ENCODE results near the gene TMF1.

The TMF1 gene, protein sequence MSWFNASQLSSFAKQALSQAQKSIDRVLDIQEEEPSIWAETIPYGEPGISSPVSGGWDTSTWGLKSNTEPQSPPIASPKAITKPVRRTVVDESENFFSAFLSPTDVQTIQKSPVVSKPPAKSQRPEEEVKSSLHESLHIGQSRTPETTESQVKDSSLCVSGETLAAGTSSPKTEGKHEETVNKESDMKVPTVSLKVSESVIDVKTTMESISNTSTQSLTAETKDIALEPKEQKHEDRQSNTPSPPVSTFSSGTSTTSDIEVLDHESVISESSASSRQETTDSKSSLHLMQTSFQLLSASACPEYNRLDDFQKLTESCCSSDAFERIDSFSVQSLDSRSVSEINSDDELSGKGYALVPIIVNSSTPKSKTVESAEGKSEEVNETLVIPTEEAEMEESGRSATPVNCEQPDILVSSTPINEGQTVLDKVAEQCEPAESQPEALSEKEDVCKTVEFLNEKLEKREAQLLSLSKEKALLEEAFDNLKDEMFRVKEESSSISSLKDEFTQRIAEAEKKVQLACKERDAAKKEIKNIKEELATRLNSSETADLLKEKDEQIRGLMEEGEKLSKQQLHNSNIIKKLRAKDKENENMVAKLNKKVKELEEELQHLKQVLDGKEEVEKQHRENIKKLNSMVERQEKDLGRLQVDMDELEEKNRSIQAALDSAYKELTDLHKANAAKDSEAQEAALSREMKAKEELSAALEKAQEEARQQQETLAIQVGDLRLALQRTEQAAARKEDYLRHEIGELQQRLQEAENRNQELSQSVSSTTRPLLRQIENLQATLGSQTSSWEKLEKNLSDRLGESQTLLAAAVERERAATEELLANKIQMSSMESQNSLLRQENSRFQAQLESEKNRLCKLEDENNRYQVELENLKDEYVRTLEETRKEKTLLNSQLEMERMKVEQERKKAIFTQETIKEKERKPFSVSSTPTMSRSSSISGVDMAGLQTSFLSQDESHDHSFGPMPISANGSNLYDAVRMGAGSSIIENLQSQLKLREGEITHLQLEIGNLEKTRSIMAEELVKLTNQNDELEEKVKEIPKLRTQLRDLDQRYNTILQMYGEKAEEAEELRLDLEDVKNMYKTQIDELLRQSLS

DNA sequence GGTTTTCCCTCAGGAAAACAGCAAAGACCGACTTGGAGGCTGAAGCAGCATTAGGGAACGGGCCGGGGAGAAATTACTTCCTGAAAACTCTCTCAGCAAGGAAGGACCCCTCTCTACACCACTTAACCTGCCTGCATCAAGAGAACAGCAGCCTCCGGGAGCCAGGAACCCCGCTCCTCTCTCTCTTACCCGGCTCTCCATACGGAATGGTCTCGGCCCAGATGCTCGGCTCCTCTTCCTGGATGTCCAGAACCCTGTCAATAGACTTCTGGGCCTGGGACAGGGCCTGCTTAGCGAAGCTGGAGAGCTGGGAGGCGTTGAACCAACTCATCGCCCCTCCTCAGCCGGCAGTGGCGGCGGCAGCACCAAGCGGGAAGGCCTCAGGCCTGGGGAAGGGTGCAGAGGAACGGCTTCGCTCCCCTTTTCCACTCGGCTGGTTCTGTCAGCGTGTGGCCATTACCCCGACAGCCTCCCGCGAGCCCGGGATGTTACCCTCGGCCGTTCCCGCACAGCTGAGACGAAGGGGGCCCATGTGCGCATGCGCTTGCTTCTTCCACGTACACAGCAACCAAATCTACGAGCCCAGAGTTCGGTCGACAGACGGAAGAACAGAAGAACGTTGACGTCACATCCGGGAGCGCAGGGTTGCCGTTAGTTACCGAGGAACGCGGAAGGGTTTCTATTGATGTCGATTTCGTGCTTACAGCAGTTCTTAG, at the start of gene TMF1:
Gene TMF1, minus strand, starts transcription at position 578 of the 716 bp plus-strand sequence. Its CDS starts 247 bp downstream, at position 331.
- peak; percentile 98 to 100 for DNase-seq

DNA sequence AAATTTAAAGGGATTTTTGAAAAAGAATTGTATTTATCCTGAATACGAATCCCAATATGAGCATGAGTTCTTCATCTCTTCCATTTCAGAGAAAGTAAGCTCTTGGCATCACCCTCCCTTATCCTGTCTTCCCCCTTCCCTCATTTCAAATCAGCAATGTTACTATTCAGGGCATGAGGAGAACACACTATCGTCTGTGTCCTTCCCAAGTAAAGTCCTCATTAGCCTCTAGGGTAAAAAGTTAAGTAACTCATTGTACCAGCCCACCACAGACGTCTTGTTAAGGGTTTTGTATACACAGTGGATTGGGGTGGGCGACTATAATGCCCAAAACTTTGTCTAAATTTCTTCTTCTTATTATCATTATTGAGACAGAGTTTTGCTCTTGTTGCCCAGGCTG, 47.4 kb upstream of the TMF1 start:
- no peak for DNase-seq

DNA sequence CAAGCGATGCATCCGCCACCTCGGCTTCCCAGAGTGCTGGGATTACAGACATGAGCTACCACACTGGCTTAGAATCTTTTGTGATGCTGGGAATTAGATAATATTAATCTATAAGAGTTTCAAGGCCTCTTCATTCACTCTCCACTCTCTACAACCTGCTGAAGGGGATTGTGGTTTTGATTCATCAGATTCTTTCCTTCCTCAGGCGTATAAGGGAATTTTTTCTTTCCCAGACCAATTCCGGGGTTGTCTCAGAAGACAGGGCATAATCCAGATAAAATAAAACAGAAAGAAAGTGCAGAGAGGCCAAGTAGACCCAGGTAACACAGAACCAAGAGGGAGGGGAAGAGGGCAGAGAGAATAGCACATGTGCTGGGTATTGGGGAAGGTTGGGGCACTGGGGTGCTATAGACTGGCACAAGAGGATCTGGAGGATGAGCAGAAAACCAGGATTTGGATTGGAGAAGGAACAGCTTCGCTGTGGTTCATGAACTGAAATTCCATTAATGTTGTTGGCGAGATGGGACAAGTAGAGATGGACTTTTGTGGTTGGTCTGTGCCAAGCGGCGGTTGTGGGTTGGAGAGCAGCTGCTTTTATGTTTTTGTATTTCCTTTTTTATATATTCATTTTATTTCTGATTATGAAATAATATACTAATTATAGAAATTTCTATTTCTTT, 45.4 kb upstream of the TMF1 start:
- DNase-seq = no peak

DNA sequence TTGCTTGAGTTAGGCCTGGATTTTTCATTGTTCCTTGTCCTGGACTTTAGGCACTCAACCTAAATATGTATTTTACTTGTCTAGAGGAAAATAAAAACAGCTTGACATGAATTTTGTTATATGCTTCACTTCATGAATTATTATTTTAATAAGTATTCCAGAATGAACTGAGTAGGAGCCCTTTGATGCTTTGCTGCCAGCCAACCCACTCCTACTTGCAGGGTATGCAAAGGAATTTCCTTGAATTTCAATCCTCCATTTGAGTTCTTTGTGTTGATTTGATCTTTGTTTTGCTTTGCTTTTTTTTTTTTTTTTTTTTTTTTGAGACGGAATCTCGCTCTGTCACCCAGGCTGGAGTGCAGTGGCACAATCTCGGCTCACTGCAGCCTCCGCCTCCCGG, 44.2 kb upstream of the TMF1 start:
- no peak for DNase-seq

DNA sequence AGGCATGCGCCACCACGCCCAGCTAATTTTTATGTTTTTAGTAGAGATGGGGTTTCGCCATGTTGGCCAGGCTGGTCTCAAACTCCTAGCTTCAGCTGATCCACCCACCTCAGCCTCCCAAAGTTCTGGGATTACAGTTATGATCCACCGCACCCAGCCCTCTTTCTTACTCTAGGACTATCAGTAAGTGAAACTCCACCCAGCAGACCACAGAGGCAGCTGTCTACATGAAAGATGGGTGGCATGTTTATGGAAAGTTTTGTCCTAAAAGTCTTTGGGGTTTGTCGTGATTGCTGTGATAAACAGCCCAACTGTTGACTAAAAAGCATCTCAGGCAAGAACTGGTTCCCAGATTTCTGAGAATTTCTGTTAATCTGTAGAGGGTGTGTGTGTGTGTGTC, 43.5 kb upstream of the TMF1 start:
- DNase-seq = no peak

DNA sequence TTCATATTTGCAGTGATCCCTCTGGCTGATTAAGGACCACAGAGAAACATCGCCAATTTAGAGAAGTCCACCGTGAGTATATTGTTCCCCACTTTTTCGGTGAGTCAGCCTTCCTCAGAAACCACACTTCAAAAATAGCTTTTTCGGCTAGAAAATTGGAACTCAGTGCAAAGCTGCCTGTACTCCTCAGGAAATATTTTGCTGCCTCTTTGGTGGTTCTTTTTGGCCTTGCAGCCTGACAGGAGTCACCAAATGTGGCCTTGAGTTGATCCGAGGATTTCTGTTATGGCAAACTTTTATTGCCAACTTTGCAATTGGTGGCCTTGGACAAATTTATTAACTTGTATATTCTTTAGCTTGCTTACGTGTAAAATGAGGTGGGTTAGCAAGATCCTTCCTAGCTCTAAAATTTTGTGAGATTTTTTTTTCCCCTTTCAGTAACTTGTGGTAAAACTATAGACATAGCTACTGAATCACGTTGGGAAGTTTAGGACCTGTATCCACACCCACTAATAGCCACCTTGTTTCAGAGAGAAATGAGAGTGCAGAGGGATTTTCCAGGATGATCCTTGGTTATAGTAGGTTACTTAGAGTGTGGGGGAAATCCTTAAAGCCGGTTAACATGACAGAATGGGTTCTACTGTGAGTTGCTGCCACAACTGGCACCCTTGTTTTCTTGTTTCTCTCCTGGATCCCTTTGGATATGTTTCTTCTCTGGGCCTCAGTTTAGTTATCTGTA, 42.5 kb upstream of the TMF1 start:
- DNase-seq = peak; percentile 49 to 62

DNA sequence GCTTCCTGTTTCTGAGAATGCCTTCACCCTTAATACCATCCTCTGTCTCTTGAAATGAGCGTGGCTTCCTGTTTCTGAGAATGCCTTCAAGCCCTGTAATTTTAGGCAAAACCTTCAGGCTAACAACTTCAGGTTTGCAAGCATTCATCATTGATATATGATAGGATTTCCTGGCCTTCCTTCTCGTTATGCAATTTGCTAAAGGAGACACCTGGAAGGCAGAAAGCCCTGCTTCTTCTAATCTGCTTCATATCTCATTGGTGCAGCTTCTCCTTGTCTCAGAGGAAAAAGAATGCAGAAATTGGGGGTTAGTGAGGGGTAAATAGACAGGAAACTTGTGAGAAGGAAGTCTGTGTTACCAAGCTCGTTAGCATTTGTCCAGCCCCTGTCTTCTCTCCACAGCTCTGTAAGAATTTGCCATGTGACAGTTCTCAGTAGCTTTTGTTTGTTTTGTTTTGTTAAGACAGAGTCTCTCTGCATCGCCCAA, 39.9 kb upstream of the TMF1 start:
- peak in 1 of 2 donors; percentile 34 for DNase-seq

DNA sequence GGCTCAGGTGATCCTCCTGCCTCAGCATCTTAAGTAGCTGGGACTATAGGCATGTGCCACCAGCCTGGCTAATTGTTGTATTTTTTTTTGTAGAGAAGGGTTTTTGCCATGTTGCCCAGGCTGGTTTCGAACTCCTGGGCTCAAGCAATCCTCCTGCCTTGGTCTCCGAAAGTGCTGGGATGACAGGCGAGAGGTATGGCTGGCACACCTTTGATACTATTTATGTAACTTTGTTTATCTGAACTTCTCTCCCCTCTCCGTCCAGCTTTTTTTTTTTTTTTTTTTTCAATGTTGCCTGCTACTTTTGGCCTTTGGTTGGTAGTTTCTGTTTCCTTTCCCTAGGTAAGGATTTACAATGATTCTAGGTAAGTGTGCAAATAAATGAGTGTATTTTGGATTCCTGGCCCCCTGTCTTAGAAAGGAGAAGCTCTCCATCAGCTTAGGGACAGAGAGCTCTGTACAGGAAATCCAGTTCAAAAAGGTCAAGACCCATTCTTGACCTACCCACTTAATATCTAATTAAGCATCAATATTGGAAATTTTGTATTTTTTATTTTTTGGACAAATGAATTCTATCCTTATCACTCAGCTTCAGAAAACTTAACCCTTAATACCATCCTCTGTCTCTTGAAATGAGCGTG, 39.4 kb upstream of the TMF1 start:
- DNase-seq = no peak

DNA sequence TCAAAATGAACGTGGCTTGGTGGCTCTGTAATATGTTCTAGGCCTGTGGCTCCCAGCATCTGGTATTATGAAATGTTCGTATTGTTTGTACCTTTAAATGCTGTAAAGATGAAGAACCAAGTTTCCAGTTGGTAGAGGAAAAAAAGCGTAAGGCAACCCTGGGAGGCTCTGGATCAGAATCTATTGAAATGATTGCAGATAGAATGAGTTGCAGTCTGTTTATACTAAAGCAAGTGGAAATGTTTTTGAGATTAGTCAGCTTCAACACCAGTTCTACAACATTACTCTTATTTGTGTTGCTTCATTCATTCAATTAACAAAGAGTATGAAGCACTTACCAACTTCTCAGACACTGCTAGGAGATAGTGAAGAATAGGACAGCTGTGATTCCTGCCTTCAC, 37.9 kb upstream of the TMF1 start:
- no peak for DNase-seq

DNA sequence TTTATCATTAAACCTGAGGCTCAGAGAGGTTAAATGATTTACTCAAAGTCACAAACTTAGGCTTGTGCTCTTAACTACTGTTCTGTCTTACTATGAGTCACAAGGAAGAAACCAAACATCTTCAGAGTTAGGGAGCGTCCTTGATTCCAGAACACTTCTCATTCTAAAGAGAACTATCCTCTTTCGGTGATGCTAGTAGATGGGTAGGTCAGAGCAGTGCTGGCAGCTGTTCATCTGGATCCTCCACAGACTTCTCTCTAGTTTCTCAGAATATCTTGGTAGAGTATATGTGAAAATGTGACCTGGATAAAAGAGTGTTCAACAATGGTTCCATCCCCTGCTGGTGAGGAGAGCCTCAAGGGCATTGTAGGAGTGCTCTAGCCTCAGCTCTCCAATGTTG, 35.9 kb upstream of the TMF1 start:
- DNase-seq = peak in 1 of 2 donors; percentile 51

DNA sequence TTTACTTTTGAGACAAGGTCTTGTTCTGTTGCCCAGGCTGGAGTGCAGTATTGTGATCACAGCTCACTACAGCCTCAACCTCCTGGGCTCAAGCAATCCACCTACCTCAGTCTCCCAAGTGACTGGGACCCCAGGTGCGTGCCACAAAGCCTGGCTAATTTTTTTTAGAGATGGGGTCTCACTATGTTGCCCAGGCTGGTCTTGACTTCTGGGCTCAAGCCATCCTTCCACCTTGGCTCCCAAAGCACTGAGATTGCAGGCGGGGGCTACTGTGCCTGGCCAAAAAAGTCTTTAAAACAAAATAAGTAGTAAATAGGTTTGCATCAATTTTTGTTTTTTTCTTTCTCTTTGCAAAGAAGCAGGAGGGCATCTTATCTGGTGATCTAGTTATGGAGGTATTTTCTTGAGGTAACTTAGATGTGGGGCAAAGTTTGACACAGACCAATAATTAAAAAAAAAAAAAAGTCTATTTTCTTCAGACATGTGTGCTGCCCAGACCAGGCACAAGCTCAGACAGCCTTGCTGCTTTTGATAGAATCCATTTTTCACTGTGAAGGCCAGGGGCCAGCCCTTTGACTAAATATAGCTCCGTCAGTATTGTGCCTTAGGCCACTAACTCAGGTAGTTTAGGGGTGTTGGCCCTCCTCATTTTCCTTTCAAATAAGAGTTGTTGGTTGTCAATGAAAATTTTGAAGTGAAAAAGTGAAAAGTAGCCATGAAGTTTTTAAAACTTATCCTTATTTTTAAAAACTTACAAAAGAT, 35.1 kb upstream of the TMF1 start:
- DNase-seq = no peak

DNA sequence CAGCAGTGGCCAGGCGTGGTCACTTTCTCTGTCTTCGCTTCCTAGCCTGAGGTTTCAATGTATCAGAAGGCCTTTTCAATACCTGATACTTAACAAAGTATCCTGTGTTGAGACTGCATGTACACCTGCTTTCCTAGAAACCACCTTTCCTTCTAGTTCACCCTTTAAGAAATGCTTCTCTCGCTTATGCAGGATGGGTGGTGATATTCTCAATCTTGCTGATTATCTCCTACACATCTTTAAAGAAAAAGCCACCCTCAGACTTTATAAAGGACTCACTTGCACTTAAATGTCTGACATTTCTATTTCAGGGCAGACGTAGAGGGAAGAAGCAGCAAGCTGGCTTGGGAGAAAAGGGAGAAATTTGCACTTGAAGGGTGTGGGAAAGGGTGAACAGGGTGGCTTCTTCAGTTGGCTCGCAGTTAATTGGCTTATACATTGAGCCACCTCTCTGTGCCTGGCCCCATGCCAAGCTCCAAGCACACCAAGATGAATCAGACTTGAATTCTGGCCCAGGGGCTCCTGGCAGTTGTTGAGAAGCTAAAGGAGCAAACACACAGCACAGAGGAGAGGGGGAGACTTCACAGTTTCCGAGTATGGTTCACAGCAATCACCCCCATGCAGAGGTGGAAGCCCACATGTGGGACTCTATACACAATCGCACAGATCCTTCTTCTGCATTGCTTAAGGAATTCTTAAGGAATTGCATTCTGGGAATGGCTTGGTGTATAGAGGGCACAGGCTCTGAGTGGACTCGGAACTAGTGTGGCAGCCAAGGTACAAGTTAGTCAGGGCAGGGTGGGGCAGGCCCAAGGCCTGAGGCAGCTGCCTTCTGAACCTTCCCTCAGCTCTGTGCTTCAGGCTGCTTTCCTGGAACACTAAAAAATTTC, 33.9 kb upstream of the TMF1 start:
- peak; percentile 55 to 68 for DNase-seq

DNA sequence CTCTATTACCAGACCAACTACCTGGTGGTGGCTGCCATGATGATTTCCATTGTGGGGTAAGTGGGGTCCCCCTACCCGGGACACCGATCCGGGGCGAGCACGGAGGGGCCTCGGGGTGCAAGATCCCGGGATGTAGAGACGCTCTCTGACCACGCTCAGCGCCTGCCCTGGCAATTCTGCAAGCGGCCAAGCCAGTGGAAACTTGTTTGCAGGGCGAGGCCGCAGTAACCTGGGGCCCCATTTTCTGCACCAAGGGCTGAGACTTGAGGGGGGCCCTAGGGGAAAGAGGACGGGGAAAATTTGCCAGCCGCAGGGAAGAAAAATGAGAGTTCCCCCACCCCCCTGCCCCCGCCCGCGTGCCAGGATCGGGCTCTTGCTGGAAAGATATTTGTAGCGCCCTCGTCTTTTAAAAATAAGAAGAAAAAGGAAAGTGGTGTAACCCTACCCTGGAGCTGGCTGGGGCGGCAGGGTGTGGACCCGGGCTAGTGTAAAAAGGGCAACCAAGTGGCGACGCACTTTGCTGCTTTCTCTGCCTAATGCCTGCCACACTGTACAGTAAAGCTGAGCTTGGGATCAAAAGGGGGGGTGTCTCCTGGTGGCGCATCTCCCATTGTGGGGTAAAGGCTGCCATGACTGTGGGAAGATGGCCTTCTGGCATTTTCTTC, 33.2 kb upstream of the TMF1 start:
- peak; percentile 27 to 35 for DNase-seq

DNA sequence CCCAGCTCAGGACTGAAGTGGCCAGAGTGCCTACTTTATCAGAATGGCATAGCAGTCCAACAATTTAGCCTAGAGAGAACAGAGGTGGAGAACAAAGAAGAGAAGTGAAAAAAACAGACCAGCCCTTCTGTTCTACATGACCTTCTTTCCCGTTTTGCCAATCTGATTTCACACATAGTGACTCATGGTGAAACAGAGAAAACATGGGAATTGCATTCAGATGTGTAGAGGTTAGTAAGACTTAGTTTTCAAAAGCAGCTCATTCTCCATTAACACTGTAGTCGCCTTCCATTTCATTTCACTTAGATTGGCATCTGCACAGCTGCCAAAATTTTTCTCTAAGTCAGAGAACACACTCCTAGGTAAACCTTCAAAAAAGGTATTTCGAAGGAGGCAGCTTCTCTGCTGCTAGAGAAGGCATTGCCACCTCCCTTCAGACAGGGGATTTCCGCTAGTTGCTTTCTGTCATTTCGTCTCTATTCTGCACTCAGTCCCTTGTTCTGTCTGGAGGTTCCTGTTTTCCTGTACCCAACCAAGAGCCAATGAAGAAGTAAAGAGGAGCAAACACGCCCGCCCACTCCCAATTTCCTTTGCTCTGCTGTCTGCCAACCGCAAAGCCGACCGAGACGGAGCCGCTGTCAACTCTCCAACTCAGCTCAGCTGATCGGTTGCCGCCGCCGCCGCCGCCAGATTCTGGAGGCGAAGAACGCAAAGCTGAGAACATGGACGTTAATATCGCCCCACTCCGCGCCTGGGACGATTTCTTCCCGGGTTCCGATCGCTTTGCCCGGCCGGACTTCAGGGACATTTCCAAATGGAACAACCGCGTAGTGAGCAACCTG, 32.4 kb upstream of the TMF1 start, which contains the start of gene ARL6IP5:
Gene ARL6IP5, plus strand, starts transcription at position 612 of the 842 bp plus-strand sequence. Its CDS starts 111 bp downstream, at position 723.
- DNase-seq = peak; percentile 96 to 98

DNA sequence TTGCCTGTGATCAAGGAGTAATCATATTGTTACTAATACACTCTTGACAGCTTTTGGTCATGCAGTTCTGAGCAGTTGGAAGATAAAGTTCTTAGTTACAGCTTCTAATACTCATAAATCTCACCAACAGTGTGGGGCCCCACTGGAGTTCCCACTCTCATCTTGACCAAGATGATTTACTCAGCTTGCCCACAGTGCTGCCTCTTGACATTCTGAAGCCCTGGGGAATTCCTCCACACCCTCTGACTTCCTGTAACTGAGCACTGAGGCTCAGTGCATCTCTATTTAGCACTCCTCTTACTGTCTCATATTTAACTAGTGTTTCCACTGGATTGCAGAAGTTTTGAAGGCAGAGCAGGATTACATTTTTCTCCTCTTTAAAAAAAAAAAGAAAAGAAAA, 30.7 kb upstream of the TMF1 start:
- peak; percentile 84 to 94 for DNase-seq

DNA sequence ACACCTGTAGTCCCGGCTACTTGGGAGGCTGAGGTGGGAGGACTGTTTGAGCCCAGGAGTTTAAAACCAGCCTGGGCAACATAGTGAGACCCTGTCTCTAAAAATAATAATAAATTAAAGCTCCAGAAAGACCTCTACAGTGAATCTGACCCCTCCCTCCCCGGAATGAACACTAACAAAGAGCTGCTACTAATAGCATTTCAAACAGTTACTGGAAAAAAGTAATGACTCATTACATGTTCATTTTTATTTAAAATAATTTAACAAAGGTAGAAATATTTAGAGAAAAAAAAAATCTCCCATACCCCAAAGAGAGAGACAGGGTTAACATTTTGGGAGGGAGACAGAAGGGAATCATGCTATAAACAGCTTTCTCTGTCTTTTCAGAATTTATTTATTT, 30.2 kb upstream of the TMF1 start:
- DNase-seq = no peak

DNA sequence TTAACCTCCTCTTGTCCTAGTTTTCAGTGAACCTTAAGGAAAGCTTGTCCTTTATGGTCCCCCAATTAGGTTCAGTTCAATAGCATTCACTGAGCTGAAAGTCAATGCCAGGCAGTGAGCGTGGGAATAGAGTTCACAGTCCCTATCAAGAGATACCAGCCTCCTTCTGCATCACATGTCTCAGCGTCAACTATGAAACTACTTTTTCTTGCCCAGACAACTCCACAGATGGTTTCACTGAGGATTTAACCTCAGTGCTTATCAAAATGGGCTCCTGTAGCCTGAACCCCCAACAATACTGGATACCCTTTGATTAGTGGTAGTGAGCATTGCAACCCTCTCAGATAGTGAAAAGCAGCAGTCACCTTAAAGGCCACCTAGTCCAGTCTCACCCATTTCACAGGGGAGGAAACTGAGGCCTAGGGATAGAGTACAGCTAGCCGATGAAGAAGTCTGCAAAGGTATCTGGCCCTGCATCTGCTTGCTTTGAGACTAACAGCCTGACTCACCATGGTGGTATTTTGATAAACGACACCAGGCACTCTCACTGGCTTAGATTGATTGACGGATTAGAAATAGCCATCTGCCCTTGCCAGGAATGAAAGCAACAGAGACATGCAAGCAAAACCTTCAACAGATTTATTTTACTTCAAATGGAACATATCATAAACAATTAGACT, 29.6 kb upstream of the TMF1 start:
- no peak for DNase-seq

Measured in inflammatory macrophage treated with lipopolysaccharide for 1 hour (primary cell).